Activated CD4-positive, alpha-beta memory T cell treated with anti-CD3 and anti-CD28 coated beads for 36 hours (primary cell): Measurements from ENCODE around the gene HIVEP2. TPM values are rescaled to one million over a fixed set of nuclear protein-coding genes. Genes with fewer than 3 reads are reported as not detected.
A peak's percentile ranks its signal among the peaks of the same experiment; 100 is the strongest.

Experiments used
- CTCF ChIA-PET: fragments of 350-600 bp; sonication (Branson Sonifier 250); formaldehyde crosslinking; loops from one replicate; lab custom pipeline; 2021; ENCODE audit warnings: antibody characterized with exemption, inconsistent platforms; lab: Charles Lee
- POLR2A ChIA-PET: fragments of 350-600 bp; sonication (Branson Sonifier 250); formaldehyde crosslinking; loops from one replicate; lab custom pipeline; 2021; ENCODE audit warnings: antibody characterized with exemption; lab: Charles Lee
- DNase-seq: peaks from one replicate; pipeline ENCODE4 v3.0.0-alpha.2; 2020
- H3K27ac Mint-ChIP-seq: one replicate; pipeline ENCODE4 v1.8.0; 2021; ENCODE audit warnings: mixed read lengths
- H3K27me3 Mint-ChIP-seq: one replicate; pipeline ENCODE4 v1.8.0; 2021; ENCODE audit warnings: mixed read lengths
- H3K36me3 Mint-ChIP-seq: one replicate; pipeline ENCODE4 v1.8.0; 2021; ENCODE audit warnings: mixed read lengths
- H3K4me1 Mint-ChIP-seq: one replicate; pipeline ENCODE4 v1.8.0; 2021; ENCODE audit warnings: low read depth, mixed read lengths
- H3K4me3 Mint-ChIP-seq: one replicate; pipeline ENCODE4 v1.8.0; 2021; ENCODE audit warnings: mild to moderate bottlenecking, mixed read lengths
- H3K9me3 Mint-ChIP-seq: one replicate; pipeline ENCODE4 v1.8.0; 2021; ENCODE audit warnings: mixed read lengths
- intact Hi-C: fragments of 100-400 bp; cut with micrococcal nuclease; formaldehyde crosslinking; loops from one replicate; pipeline ENCODE4 v1.15.1; 2023
- total RNA-seq, 2 experiments: library from RNA; stranded (reverse); gene quantifications; one replicate each; pipeline ENCODE4 v1.2.3, GENCODE V29; 2021

The HIVEP2 gene
- total RNA-seq, 2 experiments from 2014 or later, result 24.3 to 25.1 TPM

DNA sequence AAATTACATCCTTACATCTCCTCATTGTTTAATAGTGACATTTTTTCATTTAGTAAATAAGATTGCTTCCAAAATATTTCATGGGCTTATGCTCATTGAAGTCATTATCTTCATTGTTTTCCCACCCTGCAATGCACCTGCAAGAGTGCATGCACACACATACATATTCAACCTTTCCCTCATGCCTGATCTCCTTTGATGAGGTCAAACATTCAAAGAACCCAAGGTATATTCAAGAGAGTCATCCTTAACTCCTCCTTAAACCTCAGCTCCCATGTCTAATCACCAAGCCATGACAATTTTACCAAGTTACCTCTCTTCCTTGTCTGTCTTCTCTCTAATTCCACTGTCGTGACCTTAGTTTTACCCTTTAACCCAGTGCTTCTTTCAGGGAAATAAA lies 56.5 kb downstream of the HIVEP2 start:
- intact Hi-C loops, result loop anchor here (5.0 kb wide), 1 partner anchor 39 kb away; no protein-coding TSS in a partner anchor
- H3K27me3 Mint-ChIP-seq, result no peaks in the 10 kb centered on the region
- peaks cover 87% of the 10 kb centered on the region for H3K4me1 Mint-ChIP-seq
- H3K9me3 Mint-ChIP-seq, result no peaks in the 10 kb centered on the region
- H3K27ac Mint-ChIP-seq, result peak overlapping the region; percentile 97
- no peak overlapping the region for H3K4me3 Mint-ChIP-seq
- peaks cover 2% of the 10 kb centered on the region for H3K36me3 Mint-ChIP-seq
- DNase-seq, result no peak
- ChIA-PET POLR2A (interaction anchor here (1.4 kb wide), 1 partner anchor 14 kb away, joined by 4 read pairs; no protein-coding TSS in a partner anchor), CTCF (interaction anchor here (0.6 to 1.4 kb wide), 3 partner anchors 14 to 191 kb away, joined by 3 read pairs; no protein-coding TSS in a partner anchor)

DNA sequence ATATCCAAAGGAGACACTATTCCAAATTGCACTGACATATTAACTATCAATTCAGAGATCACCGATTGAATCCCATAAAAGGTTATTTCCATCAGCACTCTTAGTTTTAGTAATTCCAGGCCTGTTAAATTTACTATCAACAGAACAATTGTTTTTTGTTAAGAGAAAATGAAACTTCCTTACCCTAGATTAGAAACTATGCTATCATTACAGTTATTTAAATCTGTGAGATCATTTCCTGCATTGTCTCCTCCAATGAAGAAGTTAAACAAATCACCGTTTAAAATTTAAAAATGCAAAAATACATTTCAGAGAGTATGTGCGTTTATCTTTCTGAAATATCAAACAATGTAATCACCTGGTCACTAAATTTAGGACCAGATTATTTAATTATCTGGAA lies 57.5 kb downstream of the HIVEP2 start:
- intact Hi-C loops, result loop anchor here (1.0 to 5.0 kb wide), 4 partner anchors 15 to 115 kb away; no protein-coding TSS in a partner anchor
- Mint-ChIP-seq H3K4me3 (peak overlapping the region; percentile 55), H3K36me3 (peaks cover 2% of the 10 kb centered on the region), H3K4me1 (peaks cover 88% of the 10 kb centered on the region), H3K27me3 (no peaks in the 10 kb centered on the region), H3K9me3 (no peaks in the 10 kb centered on the region), H3K27ac (peak overlapping the region; percentile 97)
- no peak for DNase-seq
- POLR2A ChIA-PET, result no interaction called here
- CTCF ChIA-PET, result no interaction called here

DNA sequence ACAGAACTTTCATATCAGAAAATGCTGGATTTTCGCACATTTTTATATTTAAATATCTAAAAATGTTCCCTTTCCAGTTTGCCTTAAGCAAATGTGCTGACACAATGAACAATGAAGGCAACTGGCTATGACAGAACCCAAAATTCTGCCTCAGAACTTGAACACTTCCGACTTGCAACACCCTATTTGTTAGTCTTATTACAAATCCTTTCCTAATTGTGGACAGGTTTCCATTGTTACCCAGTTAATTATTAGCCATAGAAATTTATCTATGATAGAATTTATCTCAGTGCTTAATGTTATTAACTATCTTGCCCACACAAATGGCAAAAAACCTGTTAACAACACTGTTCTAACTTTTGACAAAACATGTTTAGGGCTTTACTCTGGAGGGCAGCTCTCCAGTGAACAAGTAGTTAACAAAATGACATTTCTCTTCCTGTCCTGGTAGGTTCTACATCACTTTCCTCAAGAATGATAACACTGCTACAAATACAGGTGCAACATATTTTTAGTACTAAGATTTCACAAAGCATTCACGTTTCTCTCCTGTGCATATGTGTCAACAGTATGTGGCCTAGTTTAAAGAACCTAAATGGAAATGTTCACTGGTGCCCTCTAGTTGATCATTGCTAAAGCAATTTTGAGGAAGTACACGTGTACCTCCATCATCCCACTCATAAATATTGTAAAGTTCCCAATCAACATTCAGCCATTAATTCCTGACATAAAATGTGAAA lies 58.4 kb downstream of the HIVEP2 start:
- intact Hi-C loops, result loop anchor here (1.0 to 5.0 kb wide), 4 partner anchors 16 to 114 kb away; no protein-coding TSS in a partner anchor
- DNase-seq, result no peak
- POLR2A ChIA-PET, result interaction anchor here (1.0 to 1.5 kb wide), 3 partner anchors 19 to 83 kb away, joined by 4 to 6 read pairs (median 4); no protein-coding TSS in a partner anchor

DNA sequence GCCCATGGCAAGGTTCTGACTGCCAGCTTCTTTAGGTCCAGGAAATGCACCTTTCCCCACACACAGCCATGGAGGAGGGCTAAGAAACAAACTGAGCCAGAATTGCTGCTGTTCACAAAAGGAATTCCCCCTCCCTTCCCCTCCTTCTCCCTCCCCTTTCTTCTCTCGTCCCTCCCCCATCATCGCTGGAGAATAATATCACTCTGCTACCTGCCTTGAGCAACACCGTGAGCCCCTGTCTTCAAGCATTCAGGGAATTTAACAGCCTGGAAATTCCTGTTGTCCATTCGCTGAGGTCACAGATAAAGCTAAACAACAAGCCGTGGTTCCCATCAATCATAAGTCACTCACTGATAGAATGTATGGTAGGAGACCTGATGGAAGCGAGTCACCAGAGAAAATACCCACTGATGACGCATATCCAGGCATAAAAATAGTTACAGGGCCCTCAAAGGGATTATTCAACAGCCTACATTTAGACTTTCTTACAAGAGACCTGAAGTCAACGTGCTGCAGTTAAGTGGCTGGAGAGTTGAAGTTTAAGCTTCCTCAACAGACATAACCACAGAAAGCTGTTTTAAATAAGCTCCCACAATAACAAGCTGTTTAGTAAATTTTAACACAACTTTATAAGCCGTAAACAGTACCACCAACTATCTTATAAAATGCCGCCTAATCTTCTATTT lies 59.7 kb downstream of the HIVEP2 start:
- peaks cover 5% of the 10 kb centered on the region for H3K36me3 Mint-ChIP-seq
- intact Hi-C loops, result loop anchor here (1.0 to 5.0 kb wide), 8 partner anchors 13 to 83 kb away; no protein-coding TSS in a partner anchor
- no peaks in the 10 kb centered on the region for H3K9me3 Mint-ChIP-seq
- CTCF ChIA-PET, result interaction anchor here (0.6 to 2.3 kb wide), 7 partner anchors 15 to 193 kb away, joined by 3 to 9 read pairs (median 3); no protein-coding TSS in a partner anchor
- POLR2A ChIA-PET, result interaction anchor here (0.6 to 2.1 kb wide), 16 partner anchors 9 to 255 kb away, joined by 3 to 11 read pairs (median 4); no protein-coding TSS in a partner anchor
- peak overlapping the region; percentile 97 for H3K27ac Mint-ChIP-seq
- peak overlapping the region; percentile 93 for H3K4me3 Mint-ChIP-seq
- peak; percentile 50 for DNase-seq
- no peaks in the 10 kb centered on the region for H3K27me3 Mint-ChIP-seq
- peaks cover 89% of the 10 kb centered on the region for H3K4me1 Mint-ChIP-seq

More for the DNA sequence above, 58.4 kb downstream of the HIVEP2 start:
- H3K27ac Mint-ChIP-seq, result peak overlapping the region; percentile 97
- no peaks in the 10 kb centered on the region for H3K27me3 Mint-ChIP-seq
- CTCF ChIA-PET, result interaction anchor here (0.7 to 2.3 kb wide), 8 partner anchors 14 to 194 kb away, joined by 3 to 9 read pairs (median 3); no protein-coding TSS in a partner anchor
- peaks cover 89% of the 10 kb centered on the region for H3K4me1 Mint-ChIP-seq
- H3K9me3 Mint-ChIP-seq, result no peaks in the 10 kb centered on the region
- H3K4me3 Mint-ChIP-seq, result peak overlapping the region; percentile 9
- H3K36me3 Mint-ChIP-seq, result peaks cover 2% of the 10 kb centered on the region

DNA sequence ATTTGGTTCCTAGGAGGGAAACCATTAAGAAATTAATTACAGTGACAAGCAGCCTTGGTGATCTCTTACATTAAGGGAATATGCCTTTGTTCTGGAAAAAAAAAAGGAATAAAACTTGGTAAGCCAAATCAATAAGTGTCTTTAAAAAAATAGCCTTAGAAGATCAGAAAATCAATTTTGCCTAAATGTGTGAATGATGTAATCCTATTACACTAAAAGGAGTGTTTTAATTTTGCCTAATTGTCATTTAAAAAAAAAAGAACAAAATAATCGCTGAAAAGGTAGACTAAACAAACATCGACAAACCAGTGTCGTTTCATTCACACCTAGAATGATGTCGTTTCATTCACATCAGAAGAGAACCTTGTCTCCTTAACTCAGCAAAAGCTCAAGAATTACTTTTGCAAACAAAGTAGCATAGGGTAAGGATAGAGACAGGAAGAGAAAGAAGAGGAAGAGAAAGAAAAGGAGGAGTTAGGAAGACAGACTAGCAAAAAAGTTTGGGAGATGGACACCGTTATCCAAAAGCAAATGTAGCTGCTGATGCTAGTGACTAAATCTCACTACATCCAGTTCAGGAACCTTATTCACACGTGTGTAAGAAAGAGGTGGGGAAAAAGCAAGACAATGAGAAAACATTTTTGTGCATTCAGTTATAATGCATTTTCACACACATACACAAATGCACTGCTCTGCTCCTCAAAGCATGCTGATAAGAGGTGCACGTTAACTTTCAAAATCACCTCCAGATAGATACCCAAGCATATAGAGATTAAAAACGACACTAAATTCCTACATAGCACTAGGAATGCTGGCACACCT lies 60.6 kb downstream of the HIVEP2 start:
- ChIA-PET CTCF (interaction anchor here (0.6 to 2.3 kb wide), 7 partner anchors 12 to 190 kb away, joined by 3 to 9 read pairs (median 4); no protein-coding TSS in a partner anchor), POLR2A (interaction anchor here (0.8 to 2.1 kb wide), 11 partner anchors 10 to 81 kb away, joined by 3 to 11 read pairs (median 4); no protein-coding TSS in a partner anchor)
- Mint-ChIP-seq H3K4me1 (peaks cover 90% of the 10 kb centered on the region), H3K27ac (peak overlapping the region; percentile 97), H3K9me3 (no peaks in the 10 kb centered on the region), H3K4me3 (peak overlapping the region; percentile 93), H3K36me3 (peaks cover 13% of the 10 kb centered on the region), H3K27me3 (no peaks in the 10 kb centered on the region)
- DNase-seq, result no peak
- intact Hi-C loops, result loop anchor here (1.0 to 5.0 kb wide), 8 partner anchors 12 to 82 kb away; no protein-coding TSS in a partner anchor

DNA sequence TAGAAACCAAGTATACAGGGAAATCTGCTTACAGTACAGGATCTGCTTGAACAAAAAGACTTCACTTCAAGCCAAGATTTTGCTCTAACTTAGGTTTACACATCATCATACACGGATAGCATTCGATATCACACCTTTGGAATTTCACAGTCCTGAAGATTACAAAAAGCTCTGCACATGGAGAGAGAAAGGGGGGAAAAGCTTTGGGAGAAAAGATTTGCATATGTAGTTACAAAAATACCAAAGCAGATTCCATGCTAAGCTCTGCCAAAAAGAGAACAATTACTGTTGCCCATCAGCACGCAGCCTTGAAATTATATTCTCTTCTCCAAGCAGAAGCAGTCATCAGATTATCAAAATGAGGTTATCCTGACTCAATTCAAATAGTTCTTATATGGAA lies 62.0 kb downstream of the HIVEP2 start:
- Mint-ChIP-seq H3K4me3 (no peak overlapping the region), H3K9me3 (no peaks in the 10 kb centered on the region), H3K27ac (peak overlapping the region; percentile 11), H3K4me1 (peaks cover 90% of the 10 kb centered on the region), H3K27me3 (no peaks in the 10 kb centered on the region), H3K36me3 (peaks cover 14% of the 10 kb centered on the region)
- ChIA-PET CTCF (interaction anchor here (0.6 to 2.5 kb wide), 8 partner anchors 10 to 144 kb away, joined by 3 to 10 read pairs (median 4); no protein-coding TSS in a partner anchor), POLR2A (interaction anchor here (0.6 to 1.7 kb wide), 6 partner anchors 28 to 73 kb away, joined by 3 to 6 read pairs (median 4); partner anchors contain the start of gene HIVEP2)
- intact Hi-C loops, result no loop called here
- no peak for DNase-seq

DNA sequence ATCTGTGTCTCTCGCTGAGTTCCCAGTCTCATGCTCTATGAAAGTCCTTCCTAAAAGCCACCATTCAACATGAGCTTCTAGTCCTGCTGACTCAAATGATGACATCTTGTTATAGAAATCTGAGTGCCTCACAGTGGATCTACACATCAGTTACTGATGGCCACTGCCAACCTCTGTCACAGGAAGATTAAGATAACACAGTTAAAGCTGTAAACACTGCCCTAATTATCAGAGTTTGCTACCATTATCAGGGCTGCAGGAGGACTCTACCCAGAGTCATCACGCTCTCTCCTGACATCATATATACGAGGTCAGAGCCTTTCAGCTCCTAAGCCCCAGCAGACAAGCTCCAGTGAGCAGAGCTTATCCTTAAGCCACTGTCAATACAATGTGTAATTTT lies 63.2 kb downstream of the HIVEP2 start:
- Mint-ChIP-seq H3K4me1 (peaks cover 85% of the 10 kb centered on the region), H3K27me3 (no peaks in the 10 kb centered on the region), H3K27ac (peak overlapping the region; percentile 5), H3K36me3 (peaks cover 19% of the 10 kb centered on the region), H3K4me3 (no peak overlapping the region), H3K9me3 (no peaks in the 10 kb centered on the region)
- intact Hi-C loops, result no loop called here
- DNase-seq, result no peak
- ChIA-PET CTCF (interaction anchor here (1.1 to 2.5 kb wide), 3 partner anchors 10 to 145 kb away, joined by 3 to 10 read pairs (median 3); no protein-coding TSS in a partner anchor), POLR2A (interaction anchor here (1.0 to 1.5 kb wide), 3 partner anchors 10 to 65 kb away, joined by 3 to 6 read pairs (median 4); no protein-coding TSS in a partner anchor)

DNA sequence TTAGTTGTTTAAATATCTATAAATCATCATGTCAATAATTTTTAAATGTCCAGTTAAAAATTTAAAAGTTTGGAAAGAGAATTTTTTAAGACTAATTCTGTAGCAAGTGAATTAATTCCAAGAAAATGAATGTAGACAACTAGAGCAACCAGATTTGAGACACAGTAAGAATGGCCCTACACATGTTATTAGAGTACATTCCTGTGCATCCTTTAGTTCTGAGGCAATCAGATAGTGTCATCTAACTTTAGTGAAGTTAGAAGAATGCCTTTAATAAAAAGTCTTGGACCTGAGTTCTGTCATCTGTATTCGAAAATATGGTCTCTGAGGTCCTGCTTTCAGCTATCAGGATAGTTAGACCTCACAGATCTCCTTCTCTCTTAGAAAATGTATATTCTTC lies 63.7 kb downstream of the HIVEP2 start:
- no peak overlapping the region for H3K27ac Mint-ChIP-seq
- CTCF ChIA-PET, result interaction anchor here (2.5 kb wide), 1 partner anchor 27 kb away, joined by 10 read pairs; no protein-coding TSS in a partner anchor
- no peak overlapping the region for H3K4me3 Mint-ChIP-seq
- no peaks in the 10 kb centered on the region for H3K27me3 Mint-ChIP-seq
- no peak for DNase-seq
- no peaks in the 10 kb centered on the region for H3K9me3 Mint-ChIP-seq
- H3K36me3 Mint-ChIP-seq, result peaks cover 19% of the 10 kb centered on the region
- POLR2A ChIA-PET, result interaction anchor here (1.3 to 1.5 kb wide), 2 partner anchors 10 to 66 kb away, joined by 3 to 6 read pairs; no protein-coding TSS in a partner anchor
- H3K4me1 Mint-ChIP-seq, result peaks cover 84% of the 10 kb centered on the region
- intact Hi-C loops, result no loop called here

DNA sequence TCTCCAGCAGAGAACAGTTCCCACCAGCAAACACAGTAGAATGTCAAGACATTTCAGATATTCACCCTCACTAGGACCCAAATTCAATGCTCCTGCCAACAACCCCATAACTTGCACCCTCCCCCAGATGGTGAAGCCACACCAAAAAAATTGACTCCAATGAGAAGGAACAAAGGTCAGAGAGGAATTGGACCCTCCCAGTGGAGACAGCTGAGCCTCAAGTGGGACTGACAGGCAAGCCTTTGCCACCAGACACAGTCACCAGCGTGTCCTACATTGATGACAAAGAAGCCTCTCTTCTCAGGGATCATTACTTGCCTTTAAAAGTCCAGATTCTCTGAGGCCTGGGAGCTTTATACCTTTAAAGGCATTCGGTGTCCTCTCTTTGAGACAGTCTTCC lies 64.8 kb downstream of the HIVEP2 start:
- intact Hi-C loops, result no loop called here
- peaks cover 84% of the 10 kb centered on the region for H3K4me1 Mint-ChIP-seq
- peak overlapping the region; percentile 10 for H3K27ac Mint-ChIP-seq
- H3K36me3 Mint-ChIP-seq, result peaks cover 21% of the 10 kb centered on the region
- H3K9me3 Mint-ChIP-seq, result no peaks in the 10 kb centered on the region
- ChIA-PET POLR2A (interaction anchor here (1.3 kb wide), 1 partner anchor 25 kb away, joined by 3 read pairs; no protein-coding TSS in a partner anchor), CTCF (no interaction called here)
- no peak for DNase-seq
- H3K4me3 Mint-ChIP-seq, result no peak overlapping the region
- no peaks in the 10 kb centered on the region for H3K27me3 Mint-ChIP-seq

DNA sequence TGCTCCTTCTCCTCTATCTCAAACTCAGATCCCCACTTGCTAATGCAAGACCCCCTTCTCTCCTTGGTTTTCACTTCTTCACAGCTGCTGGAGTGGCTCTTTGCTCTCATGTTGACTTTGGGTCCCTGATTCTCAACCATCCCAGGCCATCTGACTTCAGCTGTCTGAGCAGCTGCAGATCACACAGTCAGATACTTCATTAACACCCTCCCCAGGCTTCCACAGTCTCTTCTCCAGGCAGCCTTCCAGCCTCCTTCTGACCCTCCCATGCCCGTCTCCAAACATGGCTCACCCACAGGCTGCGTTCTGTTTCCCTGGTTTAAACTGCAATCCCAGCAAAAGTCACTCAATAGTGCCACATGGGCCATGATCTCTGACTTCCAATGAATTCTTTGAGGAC lies 65.4 kb downstream of the HIVEP2 start:
- H3K36me3 Mint-ChIP-seq, result peaks cover 21% of the 10 kb centered on the region
- no peaks in the 10 kb centered on the region for H3K27me3 Mint-ChIP-seq
- intact Hi-C loops, result no loop called here
- CTCF ChIA-PET, result no interaction called here
- peaks cover 88% of the 10 kb centered on the region for H3K4me1 Mint-ChIP-seq
- POLR2A ChIA-PET, result interaction anchor here (1.3 kb wide), 1 partner anchor 26 kb away, joined by 3 read pairs; no protein-coding TSS in a partner anchor
- no peak overlapping the region for H3K27ac Mint-ChIP-seq
- no peaks in the 10 kb centered on the region for H3K9me3 Mint-ChIP-seq
- H3K4me3 Mint-ChIP-seq, result no peak overlapping the region
- no peak for DNase-seq
